Activated naive CD4-positive, alpha-beta T cell treated with anti-CD3 and anti-CD28 coated beads, Interleukin-2, amount 10 ng/mL, durations not matched to agents 7 days and 5 days (primary cell): ENCODE results near the gene PRSS38.

ENCODE experiments used
- CTCF ChIA-PET: fragments of 350-600 bp; sonication (Branson Sonifier 250); formaldehyde crosslinking; loops from one replicate; lab custom pipeline; 2021; ENCODE audit warnings: antibody characterized with exemption; lab: Charles Lee
- DNase-seq: peaks from one replicate; pipeline ENCODE4 v3.0.0-alpha.2; 2020
- H3K27ac Mint-ChIP-seq: one replicate; pipeline ENCODE4 v1.8.0; 2021; ENCODE audit warnings: mild to moderate bottlenecking, moderate library complexity, mixed read lengths
- H3K27me3 Mint-ChIP-seq: one replicate; pipeline ENCODE4 v1.8.0; 2021; ENCODE audit warnings: mild to moderate bottlenecking, mixed read lengths
- H3K36me3 Mint-ChIP-seq: one replicate; pipeline ENCODE4 v1.8.0; 2021; ENCODE audit warnings: mixed read lengths
- H3K4me1 Mint-ChIP-seq: one replicate; pipeline ENCODE4 v1.8.0; 2021; ENCODE audit warnings: mixed read lengths
- H3K4me3 Mint-ChIP-seq: one replicate; pipeline ENCODE4 v1.8.0; 2021; ENCODE audit warnings: mild to moderate bottlenecking, moderate library complexity, mixed read lengths
- H3K9me3 Mint-ChIP-seq: one replicate; pipeline ENCODE4 v1.8.0; 2021; ENCODE audit warnings: mixed read lengths

The PRSS38 gene

GRCh38 chr1:227885648-227886502 lies 70.4 kb downstream of the PRSS38 start:
- Mint-ChIP-seq H3K9me3 (no peaks in the 10 kb centered on the region), H3K36me3 (no peaks in the 10 kb centered on the region), H3K27me3 (peaks cover 18% of the 10 kb centered on the region), H3K4me3 (peak overlapping the region; percentile 53), H3K27ac (peak overlapping the region; percentile 92), H3K4me1 (peaks cover 36% of the 10 kb centered on the region)
- CTCF ChIA-PET, result no interaction called here
- peak; percentile 21 for DNase-seq

GRCh38 chr1:227886503-227886961 lies 71.1 kb downstream of the PRSS38 start:
- CTCF ChIA-PET, result no interaction called here
- Mint-ChIP-seq H3K27me3 (peaks cover 18% of the 10 kb centered on the region), H3K36me3 (no peaks in the 10 kb centered on the region), H3K4me3 (no peak overlapping the region), H3K9me3 (no peaks in the 10 kb centered on the region), H3K27ac (peak overlapping the region; percentile 78), H3K4me1 (peaks cover 36% of the 10 kb centered on the region)
- no peak for DNase-seq

- Mint-ChIP-seq H3K9me3 (no peaks in the 10 kb centered on the region), H3K36me3 (no peaks in the 10 kb centered on the region), H3K4me3 (no peak overlapping the region), H3K27me3 (peaks cover 16% of the 10 kb centered on the region), H3K27ac (peak overlapping the region; percentile 78), H3K4me1 (peaks cover 36% of the 10 kb centered on the region)
- CTCF ChIA-PET, result no interaction called here
- DNase-seq, result peak; percentile 66
Observed at GRCh38 chr1:227886993-227887696, 71.7 kb downstream of the PRSS38 start.

DNA sequence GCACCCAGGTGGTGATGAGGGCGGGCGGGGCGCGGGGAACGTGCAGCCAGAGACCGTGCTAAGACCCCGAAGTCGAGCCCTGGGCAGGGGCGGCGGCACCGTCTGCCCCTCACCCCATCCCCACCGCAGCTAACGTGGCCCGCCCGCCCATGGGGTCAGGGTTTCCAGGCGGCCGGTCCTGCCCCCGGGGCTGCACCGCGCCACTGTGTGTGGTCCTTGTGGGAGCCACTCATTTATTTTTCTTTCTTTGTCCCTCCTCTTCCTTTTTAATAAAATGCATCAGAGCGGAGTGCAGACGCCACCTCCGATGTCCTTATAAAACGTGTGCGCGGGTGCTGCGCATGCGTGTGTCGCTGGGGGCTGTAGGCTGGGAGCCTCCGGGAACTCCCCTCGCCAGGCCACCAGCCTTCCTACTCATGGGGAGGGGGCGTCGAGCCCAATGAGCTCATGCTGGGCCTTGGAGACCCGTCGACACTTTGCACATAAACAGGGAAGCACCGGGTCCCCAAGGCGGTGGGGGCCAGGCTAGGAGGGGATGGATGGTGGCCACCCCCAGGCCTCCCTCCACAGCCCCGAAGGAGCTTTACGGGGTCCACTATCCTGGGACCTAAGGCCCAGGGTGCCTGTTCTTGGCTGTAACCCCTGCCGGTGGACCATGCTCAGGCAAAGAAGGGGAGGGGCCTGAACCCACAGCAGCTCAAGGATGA lies 72.4 kb downstream of the PRSS38 start:
- Mint-ChIP-seq H3K4me3 (peak overlapping the region; percentile 18), H3K27ac (peak overlapping the region; percentile 37), H3K36me3 (no peaks in the 10 kb centered on the region), H3K27me3 (peaks cover 11% of the 10 kb centered on the region), H3K4me1 (peaks cover 33% of the 10 kb centered on the region), H3K9me3 (no peaks in the 10 kb centered on the region)
- DNase-seq, result peak; percentile 19
- CTCF ChIA-PET, result no interaction called here

DNA sequence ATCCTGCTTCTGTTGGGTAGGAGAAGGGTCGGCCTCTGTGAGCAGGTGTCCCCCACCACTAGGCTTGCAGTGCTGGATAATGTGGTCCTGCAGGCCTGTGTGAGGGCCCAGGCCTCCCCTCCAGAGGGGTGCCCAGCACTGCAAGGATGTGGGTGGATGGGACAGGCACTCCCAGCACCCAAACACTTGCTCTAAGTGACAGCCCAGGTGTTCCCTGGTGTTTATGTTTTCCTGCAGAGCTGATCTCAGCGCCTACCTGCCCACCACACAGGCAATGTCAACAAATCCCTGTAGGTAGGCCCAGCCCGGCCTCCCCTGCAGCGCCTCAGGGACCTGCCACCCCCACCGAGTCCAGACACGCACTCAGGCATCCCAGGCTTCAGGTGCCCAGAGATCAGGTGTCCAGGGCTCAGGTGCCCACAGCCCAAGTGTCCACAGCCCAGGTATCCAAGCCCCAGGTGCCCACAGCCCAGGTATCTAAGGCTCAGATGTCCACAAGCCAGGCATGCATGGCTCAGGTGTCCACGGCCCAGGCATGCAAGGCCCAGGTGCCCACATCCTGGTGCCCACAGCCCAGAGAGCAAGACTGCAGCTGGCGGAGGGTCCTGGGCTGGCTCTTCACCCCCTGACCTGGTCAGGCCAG lies 73.0 kb downstream of the PRSS38 start:
- Mint-ChIP-seq H3K27me3 (peaks cover 7% of the 10 kb centered on the region), H3K36me3 (no peaks in the 10 kb centered on the region), H3K4me1 (peaks cover 33% of the 10 kb centered on the region), H3K9me3 (no peaks in the 10 kb centered on the region), H3K4me3 (no peak overlapping the region), H3K27ac (peak overlapping the region; percentile 24)
- CTCF ChIA-PET, result no interaction called here
- DNase-seq, result peak; percentile 21

GRCh38 chr1:227889047-227889862 lies 73.8 kb downstream of the PRSS38 start:
- Mint-ChIP-seq H3K36me3 (no peaks in the 10 kb centered on the region), H3K4me1 (peaks cover 31% of the 10 kb centered on the region), H3K27me3 (peaks cover 4% of the 10 kb centered on the region), H3K27ac (no peak overlapping the region), H3K9me3 (no peaks in the 10 kb centered on the region), H3K4me3 (no peak overlapping the region)
- DNase-seq, result peak; percentile 19
- CTCF ChIA-PET, result no interaction called here

DNA sequence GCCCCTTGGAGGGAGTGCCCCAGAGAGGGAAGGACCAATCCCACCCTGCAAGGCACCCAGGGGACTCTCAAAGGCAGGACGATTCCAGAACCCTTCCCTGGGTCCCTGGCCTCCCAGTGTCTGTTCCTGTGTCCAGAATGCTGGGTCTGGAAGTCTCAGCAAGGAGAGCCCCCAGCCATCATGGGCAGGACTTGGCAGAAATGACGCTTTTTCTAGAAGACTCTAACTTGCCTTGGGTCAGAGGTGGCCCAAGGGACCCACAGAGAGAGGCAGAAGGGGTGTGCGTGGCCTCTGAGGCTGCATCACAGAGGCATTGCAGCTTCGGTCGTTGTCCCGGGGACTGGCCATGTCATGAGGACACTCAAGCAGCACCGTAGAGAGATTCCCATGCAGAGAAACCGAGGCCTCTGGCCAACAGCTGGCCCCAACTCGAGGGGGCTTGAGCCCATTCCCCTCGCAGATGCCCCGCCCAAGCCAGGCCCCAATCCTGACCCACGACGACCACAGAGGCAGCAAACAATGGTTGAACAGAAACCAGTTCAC lies 74.5 kb downstream of the PRSS38 start:
- no peaks in the 10 kb centered on the region for H3K9me3 Mint-ChIP-seq
- DNase-seq, result peak; percentile 19
- no peaks in the 10 kb centered on the region for H3K36me3 Mint-ChIP-seq
- no peak overlapping the region for H3K27ac Mint-ChIP-seq
- H3K4me3 Mint-ChIP-seq, result no peak overlapping the region
- H3K4me1 Mint-ChIP-seq, result peaks cover 26% of the 10 kb centered on the region
- CTCF ChIA-PET, result no interaction called here
- H3K27me3 Mint-ChIP-seq, result peaks cover 4% of the 10 kb centered on the region

GRCh38 chr1:227890451-227891222 lies 75.2 kb downstream of the PRSS38 start:
- Mint-ChIP-seq H3K27me3 (peaks cover 4% of the 10 kb centered on the region), H3K36me3 (no peaks in the 10 kb centered on the region), H3K27ac (no peak overlapping the region), H3K4me3 (no peak overlapping the region), H3K9me3 (no peaks in the 10 kb centered on the region), H3K4me1 (peaks cover 19% of the 10 kb centered on the region)
- CTCF ChIA-PET, result no interaction called here
- peak; percentile 16 for DNase-seq

- Mint-ChIP-seq H3K27me3 (peaks cover 4% of the 10 kb centered on the region), H3K9me3 (no peaks in the 10 kb centered on the region), H3K4me3 (no peak overlapping the region), H3K4me1 (peaks cover 15% of the 10 kb centered on the region), H3K27ac (no peak overlapping the region), H3K36me3 (no peaks in the 10 kb centered on the region)
- DNase-seq, result no peak
- CTCF ChIA-PET, result no interaction called here
Observed at GRCh38 chr1:227891223-227891954, 75.9 kb downstream of the PRSS38 start.

DNA sequence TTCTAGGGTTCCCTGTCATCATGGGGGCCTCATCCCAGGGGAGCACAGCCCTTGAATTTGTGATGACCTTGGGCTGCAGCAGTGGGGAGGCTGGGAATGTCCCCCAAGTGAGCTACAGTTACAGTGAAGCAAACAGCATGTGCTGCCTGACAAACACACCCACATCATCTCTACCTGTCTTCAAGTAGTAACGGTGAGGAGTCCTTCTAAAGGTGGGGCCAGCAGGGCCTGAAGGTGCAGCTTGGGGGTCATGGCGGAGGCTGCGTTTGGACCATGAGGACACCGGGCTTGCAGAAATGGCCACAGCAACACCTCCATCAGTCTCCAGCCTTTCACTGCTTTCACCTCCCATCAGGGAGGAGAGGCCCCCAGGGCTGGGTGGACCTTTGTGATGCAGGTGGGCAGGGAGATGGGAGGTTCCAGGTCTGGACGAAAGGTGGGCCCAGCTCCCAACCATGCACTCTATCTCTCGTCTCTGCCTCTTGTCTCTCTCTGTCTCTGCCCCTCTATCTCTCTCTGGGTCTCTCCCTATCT lies 76.5 kb downstream of the PRSS38 start:
- H3K27ac Mint-ChIP-seq, result no peak overlapping the region
- CTCF ChIA-PET, result no interaction called here

DNA sequence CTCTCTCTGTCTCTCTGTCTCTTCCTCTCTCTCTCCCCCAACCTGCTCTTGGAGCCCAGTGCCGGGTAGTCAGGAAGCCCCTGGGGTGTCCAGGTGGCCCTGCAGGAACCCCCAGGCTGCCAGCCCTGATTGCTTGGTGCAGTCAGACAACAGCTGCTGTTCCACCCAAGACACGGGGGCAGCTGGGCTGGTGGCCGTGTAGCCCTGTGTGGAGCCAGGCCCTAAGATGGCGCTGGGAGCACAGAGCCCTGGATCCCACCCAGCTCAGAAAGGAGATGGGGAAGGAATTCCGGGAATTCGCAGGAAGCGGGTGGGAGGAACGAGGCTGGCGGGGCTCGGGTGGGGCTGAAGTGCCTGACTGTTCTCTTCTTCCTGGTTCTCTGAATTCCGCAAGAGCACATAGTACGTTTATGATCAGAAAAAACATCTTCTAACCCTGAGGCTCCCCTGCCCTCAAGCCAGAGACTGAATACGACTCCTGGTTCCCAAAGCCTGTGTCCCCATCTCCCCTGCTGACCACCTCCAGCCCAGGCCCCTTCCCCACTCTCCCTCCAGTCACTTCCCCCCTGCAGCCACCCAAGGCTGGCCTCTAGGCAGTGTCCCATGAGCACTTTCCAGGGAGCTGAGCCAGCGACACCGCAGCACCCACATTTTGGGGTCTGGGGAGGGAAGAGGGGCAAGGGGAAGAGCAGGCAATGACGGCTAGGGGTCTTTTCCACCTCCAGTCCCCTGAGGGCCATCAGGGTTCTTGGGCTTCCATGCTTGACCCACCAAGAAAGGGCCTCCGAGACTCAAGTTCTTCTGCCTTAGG lies 77.2 kb downstream of the PRSS38 start:
- CTCF ChIA-PET, result no interaction called here
- DNase-seq, result no peak
- no peaks in the 10 kb centered on the region for H3K9me3 Mint-ChIP-seq
- H3K36me3 Mint-ChIP-seq, result no peaks in the 10 kb centered on the region
- peaks cover 11% of the 10 kb centered on the region for H3K4me1 Mint-ChIP-seq
- H3K4me3 Mint-ChIP-seq, result no peak overlapping the region
- H3K27me3 Mint-ChIP-seq, result peaks cover 4% of the 10 kb centered on the region
- no peak overlapping the region for H3K27ac Mint-ChIP-seq

More for the DNA sequence above, 76.5 kb downstream of the PRSS38 start:
- H3K4me1 Mint-ChIP-seq, result peaks cover 11% of the 10 kb centered on the region
- no peaks in the 10 kb centered on the region for H3K36me3 Mint-ChIP-seq
- H3K4me3 Mint-ChIP-seq, result no peak overlapping the region
- H3K27me3 Mint-ChIP-seq, result peaks cover 4% of the 10 kb centered on the region
- no peak for DNase-seq
- no peaks in the 10 kb centered on the region for H3K9me3 Mint-ChIP-seq
